Astrocyte (in vitro differentiated cells and primary cell): Measurements from ENCODE around the gene MESD.

ENCODE experiments used
- EZH2 ChIP-seq: IDR thresholded peaks from 2 replicates; pipeline ENCODE4 v1.6.1; 2012; ENCODE audit warnings: mild to moderate bottlenecking, low read length, inconsistent platforms; ENCODE audit not compliant: insufficient read depth
- TF ChIP-seq, protein P1 (sequence below): IDR thresholded peaks from 2 replicates; pipeline ENCODE4 v1.5.1; 2011; ENCODE audit warnings: low read depth, mild to moderate bottlenecking, inconsistent platforms, low read length, moderate library complexity; ENCODE audit not compliant: insufficient read depth

DNA sequence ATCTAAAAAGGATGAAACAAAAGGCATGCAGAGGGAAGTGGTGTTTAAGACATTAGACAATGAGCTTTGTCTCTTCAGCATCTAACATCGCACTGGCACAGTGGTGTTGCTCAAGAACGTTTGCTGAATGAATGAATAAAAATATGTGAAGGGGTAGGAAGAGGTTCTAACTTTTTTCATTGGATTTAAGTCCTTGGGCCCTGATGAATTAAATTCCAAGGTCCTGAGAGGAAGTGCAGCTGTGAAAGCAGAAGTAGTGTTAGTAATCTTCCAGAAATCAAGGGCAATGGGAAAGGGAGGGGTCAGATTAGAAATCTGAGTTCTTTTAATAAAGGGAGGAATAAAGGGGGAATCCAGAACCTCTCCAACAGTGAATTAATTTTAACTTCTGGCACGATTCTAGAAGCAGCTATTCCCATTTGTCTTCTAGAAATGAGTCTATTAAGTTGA lies 40.7 kb upstream of the MESD start:
- TF ChIP-seq, protein P1, sequence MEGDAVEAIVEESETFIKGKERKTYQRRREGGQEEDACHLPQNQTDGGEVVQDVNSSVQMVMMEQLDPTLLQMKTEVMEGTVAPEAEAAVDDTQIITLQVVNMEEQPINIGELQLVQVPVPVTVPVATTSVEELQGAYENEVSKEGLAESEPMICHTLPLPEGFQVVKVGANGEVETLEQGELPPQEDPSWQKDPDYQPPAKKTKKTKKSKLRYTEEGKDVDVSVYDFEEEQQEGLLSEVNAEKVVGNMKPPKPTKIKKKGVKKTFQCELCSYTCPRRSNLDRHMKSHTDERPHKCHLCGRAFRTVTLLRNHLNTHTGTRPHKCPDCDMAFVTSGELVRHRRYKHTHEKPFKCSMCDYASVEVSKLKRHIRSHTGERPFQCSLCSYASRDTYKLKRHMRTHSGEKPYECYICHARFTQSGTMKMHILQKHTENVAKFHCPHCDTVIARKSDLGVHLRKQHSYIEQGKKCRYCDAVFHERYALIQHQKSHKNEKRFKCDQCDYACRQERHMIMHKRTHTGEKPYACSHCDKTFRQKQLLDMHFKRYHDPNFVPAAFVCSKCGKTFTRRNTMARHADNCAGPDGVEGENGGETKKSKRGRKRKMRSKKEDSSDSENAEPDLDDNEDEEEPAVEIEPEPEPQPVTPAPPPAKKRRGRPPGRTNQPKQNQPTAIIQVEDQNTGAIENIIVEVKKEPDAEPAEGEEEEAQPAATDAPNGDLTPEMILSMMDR, result no peak
- TF ChIP-seq EZH2, result no peak
